ENCODE results near the gene LLGL2. TPM values are rescaled to one million over a fixed set of nuclear protein-coding genes. Genes with fewer than 3 reads are reported as not detected.

LLGL2 gene
- total and polyA plus RNA-seq, 3 experiments from 2014 or later = 17.1 to 39.5 (median 17.8) TPM

DNA sequence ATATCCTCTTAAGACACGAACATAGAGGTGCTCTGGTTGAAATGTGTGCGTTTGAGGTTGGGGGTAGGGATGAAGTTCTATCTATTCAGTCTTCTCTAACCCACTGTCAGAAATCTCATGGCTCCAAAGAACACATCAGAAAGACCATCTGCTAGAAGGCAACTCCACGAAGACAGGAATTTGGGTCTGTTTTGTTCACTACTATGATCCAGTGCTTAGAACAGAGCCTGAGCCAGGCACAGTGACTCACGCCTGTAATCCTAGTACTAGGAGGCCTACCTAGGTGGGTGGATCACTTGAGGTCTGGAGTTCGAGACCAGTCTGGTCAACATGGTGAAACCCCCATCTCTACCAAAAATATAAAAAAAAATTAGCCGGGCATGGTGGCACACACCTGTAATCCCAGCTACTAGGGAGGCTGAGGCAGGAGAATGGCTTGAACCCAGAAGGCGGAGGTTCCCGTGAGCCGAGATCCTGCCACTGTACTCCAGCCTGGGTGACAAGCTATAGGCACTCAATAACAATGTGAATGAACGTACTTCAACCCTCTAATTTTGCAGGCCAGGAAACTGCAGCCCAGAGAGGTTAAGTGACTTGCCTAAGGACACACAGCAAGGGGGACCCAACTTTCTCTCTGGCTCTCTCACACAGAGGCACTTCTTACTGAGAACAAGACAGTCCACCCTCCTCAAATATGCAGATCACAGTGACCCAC is 12.4 kb upstream of the LLGL2 start:
- Mint-ChIP-seq H3K4me3 (peak overlapping the region in 3 of 7 donors; percentile 52 to 62 (median 55)), H3K9me3 (no peaks in the 10 kb centered on the region), H3K27me3 (peaks cover 0 to 6% of the 10 kb centered on the region in 2 donors), H3K36me3 (peaks cover 0 to 6% (median 0%) of the 10 kb centered on the region in 3 donors), H3K4me1 (peaks cover 11 to 12% (median 12%) of the 10 kb centered on the region in 3 donors), H3K27ac (peak overlapping the region in 1 of 8 donors; percentile 33)
- peaks cover 11% of the 10 kb centered on the region for H3K4me1 ChIP-seq (ENCODE audit: insufficient read depth, low read length)
- ChIA-PET POLR2A (no interaction called here), CTCF (interaction anchor here (0.7 to 1.6 kb wide), 3 partner anchors 8 to 86 kb away, joined by 3 to 5 read pairs (median 3); no protein-coding TSS in a partner anchor)
- DNase-seq = no peak
- no peak overlapping the region for H3K4me3 ChIP-seq (ENCODE audit: low read length)
- no peak overlapping the region for H3K27ac ChIP-seq (ENCODE audit: low read depth, low read length)
- H3K27me3 ChIP-seq (ENCODE audit: insufficient read depth, low read length, poor library complexity, severe bottlenecking) = no peaks in the 10 kb centered on the region
- no peaks in the 10 kb centered on the region for H3K36me3 ChIP-seq (ENCODE audit: insufficient read depth, low read length)
- H3K9me3 ChIP-seq (ENCODE audit: low read length) = no peaks in the 10 kb centered on the region

DNA sequence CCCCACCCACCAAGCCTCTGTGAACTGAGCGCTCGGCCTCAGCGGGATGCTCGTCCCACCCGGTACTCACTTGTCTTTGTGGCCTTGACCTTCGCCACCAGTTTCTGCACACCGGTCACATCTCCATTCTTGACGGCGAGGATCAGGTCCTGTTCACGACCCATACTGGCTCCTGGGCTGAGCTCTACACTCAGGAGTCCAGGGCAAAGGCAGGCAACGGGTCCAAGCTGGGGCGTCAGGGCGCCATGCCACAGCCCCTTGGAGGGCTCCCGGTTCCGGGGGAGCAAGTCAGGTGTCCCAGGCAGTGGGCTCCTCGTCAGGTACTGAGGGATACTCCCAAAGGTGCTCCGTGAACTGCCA is 11.9 kb upstream of the LLGL2 start:
- H3K4me3 Mint-ChIP-seq = peak overlapping the region in 5 of 7 donors; percentile 39 to 82 (median 55)
- CTCF ChIA-PET = interaction anchor here (1.6 kb wide), 1 partner anchor 9 kb away, joined by 5 read pairs; no protein-coding TSS in a partner anchor

DNA sequence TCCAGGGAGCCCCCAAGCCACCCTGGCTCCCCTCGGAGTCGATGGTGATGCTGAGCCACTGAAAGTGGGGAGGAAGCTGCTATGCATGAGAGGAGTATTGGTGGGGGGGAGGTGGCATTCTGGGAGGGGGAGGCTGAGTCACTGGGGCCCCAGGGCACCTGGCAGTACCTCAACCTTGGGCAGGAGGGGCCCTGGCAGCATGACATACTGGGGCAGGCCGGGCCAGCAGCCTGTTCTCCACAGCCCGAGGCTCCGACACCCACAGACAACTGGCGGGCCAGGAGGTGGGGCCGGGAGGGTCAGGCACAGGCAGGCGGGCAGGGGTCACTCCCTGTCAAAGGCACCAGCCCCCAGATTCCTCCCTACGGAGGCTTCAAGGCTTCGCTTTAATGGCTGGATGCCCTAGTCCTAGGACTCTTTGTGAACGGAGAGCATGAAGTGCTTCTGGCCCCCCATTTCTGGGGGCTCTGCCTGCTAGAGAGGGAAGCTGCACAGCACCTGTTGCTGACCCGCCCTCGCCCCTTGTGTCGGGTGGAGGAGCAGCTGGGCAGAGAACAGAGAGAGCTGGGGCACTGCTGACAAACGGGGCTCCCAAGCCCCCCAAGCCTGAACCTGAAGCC is 11.1 kb upstream of the LLGL2 start:
- Histone ChIP-seq H3K27me3 (ENCODE audit: insufficient read depth, low read length, poor library complexity, severe bottlenecking) (no peaks in the 10 kb centered on the region), H3K4me1 (ENCODE audit: insufficient read depth, low read length) (peaks cover 24% of the 10 kb centered on the region), H3K9me3 (ENCODE audit: low read length) (no peaks in the 10 kb centered on the region), H3K36me3 (ENCODE audit: insufficient read depth, low read length) (no peaks in the 10 kb centered on the region), H3K4me3 (ENCODE audit: low read length) (no peak overlapping the region), H3K27ac (ENCODE audit: low read depth, low read length) (no peak overlapping the region)
- Mint-ChIP-seq H3K36me3 (peaks cover 3 to 18% (median 10%) of the 10 kb centered on the region in 3 donors), H3K9me3 (no peaks in the 10 kb centered on the region), H3K27ac (no peak overlapping the region), H3K4me3 (peak overlapping the region in 6 of 7 donors; percentile 26 to 82 (median 57)), H3K27me3 (peaks cover 0 to 3% of the 10 kb centered on the region in 2 donors), H3K4me1 (peaks cover 24 to 25% (median 25%) of the 10 kb centered on the region in 3 donors)
- CTCF ChIA-PET = interaction anchor here (0.7 to 1.6 kb wide), 2 partner anchors 9 to 10 kb away, joined by 3 to 5 read pairs; no protein-coding TSS in a partner anchor
- POLR2A ChIA-PET = interaction anchor here (0.5 to 0.6 kb wide), 3 partner anchors 21 to 641 kb away, joined by 3 read pairs; no protein-coding TSS in a partner anchor
- no peak for DNase-seq

More for the DNA sequence above, 11.9 kb upstream of the LLGL2 start:
- Histone ChIP-seq H3K4me1 (ENCODE audit: insufficient read depth, low read length) (peaks cover 16% of the 10 kb centered on the region), H3K27me3 (ENCODE audit: insufficient read depth, low read length, poor library complexity, severe bottlenecking) (no peaks in the 10 kb centered on the region), H3K9me3 (ENCODE audit: low read length) (no peaks in the 10 kb centered on the region), H3K36me3 (ENCODE audit: insufficient read depth, low read length) (no peaks in the 10 kb centered on the region), H3K4me3 (ENCODE audit: low read length) (no peak overlapping the region), H3K27ac (ENCODE audit: low read depth, low read length) (no peak overlapping the region)
- Mint-ChIP-seq H3K27ac (no peak overlapping the region), H3K27me3 (peaks cover 0 to 5% of the 10 kb centered on the region in 2 donors), H3K9me3 (no peaks in the 10 kb centered on the region), H3K36me3 (peaks cover 3 to 11% (median 3%) of the 10 kb centered on the region in 3 donors), H3K4me1 (peaks cover 17% of the 10 kb centered on the region in 3 donors)
- no peak for DNase-seq
- POLR2A ChIA-PET = no interaction called here

DNA sequence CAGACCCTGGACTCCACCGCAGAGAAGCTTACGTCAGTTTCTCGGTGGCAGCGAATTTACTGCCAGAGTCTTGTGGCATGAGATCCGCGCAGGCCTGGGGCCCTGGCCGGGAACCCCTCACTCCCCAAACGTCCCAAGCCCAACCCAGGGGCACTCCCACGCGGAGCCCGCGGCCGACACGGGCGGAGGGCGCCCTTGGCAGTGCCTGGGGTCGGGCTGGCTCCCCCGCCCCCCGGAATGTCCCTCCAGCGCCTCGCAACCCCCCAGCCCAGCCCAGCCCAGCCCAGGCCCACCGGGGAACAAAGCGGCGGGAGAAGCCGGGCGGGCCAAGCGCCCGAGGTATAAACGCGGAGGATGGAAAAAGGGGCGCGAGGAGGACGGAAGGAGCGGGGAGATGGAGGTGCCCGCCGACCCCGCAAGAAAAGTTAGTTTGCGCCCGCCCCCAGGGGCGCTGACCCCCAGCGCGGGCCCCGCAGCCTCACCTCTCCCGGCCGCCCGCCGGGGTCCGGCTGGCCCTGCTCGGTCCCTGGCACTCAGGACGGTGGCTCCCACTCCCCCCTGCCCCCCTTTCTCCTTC is 10.5 kb upstream of the LLGL2 start:
- Histone ChIP-seq H3K4me1 (ENCODE audit: insufficient read depth, low read length) (peaks cover 27% of the 10 kb centered on the region), H3K36me3 (ENCODE audit: insufficient read depth, low read length) (peaks cover 4% of the 10 kb centered on the region), H3K9me3 (ENCODE audit: low read length) (no peaks in the 10 kb centered on the region), H3K4me3 (ENCODE audit: low read length) (peak overlapping the region; percentile 88), H3K27me3 (ENCODE audit: insufficient read depth, low read length, poor library complexity, severe bottlenecking) (no peaks in the 10 kb centered on the region), H3K27ac (ENCODE audit: low read depth, low read length) (no peak overlapping the region)
- Mint-ChIP-seq H3K27ac (no peak overlapping the region), H3K9me3 (no peaks in the 10 kb centered on the region), H3K4me3 (peak overlapping the region in 6 of 7 donors; percentile 14 to 89 (median 52)), H3K27me3 (peaks cover 0 to 3% of the 10 kb centered on the region in 2 donors), H3K4me1 (peaks cover 27 to 29% (median 28%) of the 10 kb centered on the region in 3 donors), H3K36me3 (peaks cover 3 to 22% (median 10%) of the 10 kb centered on the region in 3 donors)
- DNase-seq = no peak
- ChIA-PET CTCF (interaction anchor here (0.7 to 1.6 kb wide), 2 partner anchors 8 to 11 kb away, joined by 3 to 5 read pairs; no protein-coding TSS in a partner anchor), POLR2A (interaction anchor here (0.5 to 0.6 kb wide), 3 partner anchors 20 to 642 kb away, joined by 3 read pairs; no protein-coding TSS in a partner anchor)

DNA sequence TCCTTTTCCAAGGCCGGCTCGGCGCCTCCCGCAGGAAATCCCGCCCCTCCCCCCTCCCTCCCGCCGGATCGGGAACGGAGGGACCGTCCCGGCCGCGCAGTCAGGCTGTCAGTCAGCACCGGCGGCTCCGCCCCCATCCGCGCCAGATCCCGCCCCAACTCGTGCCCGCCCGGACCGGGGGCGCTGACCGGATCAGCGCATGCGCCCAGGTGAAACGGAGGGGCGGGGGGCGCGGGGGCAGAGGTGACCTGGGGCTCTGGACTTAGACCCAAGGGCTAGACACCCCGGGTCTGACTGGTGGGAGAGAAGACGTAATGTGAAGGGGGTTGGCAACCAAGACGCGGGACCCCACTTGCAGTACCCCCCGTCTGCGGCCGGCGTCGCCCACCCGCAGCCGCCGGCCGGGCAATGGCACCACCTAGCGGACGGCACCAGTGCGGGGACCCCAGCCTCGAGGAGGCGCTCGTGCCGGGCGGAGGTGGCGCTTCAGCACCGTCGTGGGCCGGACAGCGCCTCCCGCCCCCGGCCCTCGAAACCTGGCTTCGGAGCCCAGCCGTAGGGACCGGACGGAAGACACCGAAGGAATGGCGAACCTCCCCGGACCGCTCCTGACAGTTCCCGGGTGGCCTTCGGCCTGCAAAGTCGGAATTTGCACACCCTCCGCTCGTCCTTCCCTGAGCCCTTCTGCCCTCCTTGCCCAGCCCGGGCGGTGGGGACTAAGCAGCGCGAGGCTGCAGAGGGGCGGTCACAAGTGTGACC is 9.8 kb upstream of the LLGL2 start, which contains the start of gene CASKIN2:
Gene CASKIN2 (minus strand): TSS at position 42 of the 759 bp plus-strand sequence. CDS start 1,733 bp downstream, outside the sequence.
- Histone ChIP-seq H3K4me3 (ENCODE audit: low read length) (peak within 1 kb of the TSS; percentile 88), H3K27me3 (ENCODE audit: insufficient read depth, low read length, poor library complexity, severe bottlenecking) (no peaks in the 10 kb centered on the region), H3K4me1 (ENCODE audit: insufficient read depth, low read length) (peaks cover 28% of the 10 kb centered on the region), H3K36me3 (ENCODE audit: insufficient read depth, low read length) (peaks cover 7% of the 10 kb centered on the region), H3K9me3 (ENCODE audit: low read length) (no peaks in the 10 kb centered on the region), H3K27ac (ENCODE audit: low read depth, low read length) (no peak within 1 kb of the TSS)
- H3K27ac Mint-ChIP-seq = peak within 1 kb of the TSS in 3 of 8 donors; percentile 42 to 64 (median 62)
- peak within 1 kb of the TSS; percentile 67 to 91 (median 81) for H3K4me3 Mint-ChIP-seq
- peaks cover 3 to 23% (median 10%) of the 10 kb centered on the region in 3 donors for H3K36me3 Mint-ChIP-seq
- H3K9me3 Mint-ChIP-seq = no peaks in the 10 kb centered on the region
- peak; percentile 70 to 83 (median 74) for DNase-seq
- POLR2A ChIA-PET = interaction anchor here (1.0 to 3.1 kb wide), 9 partner anchors 10 to 1211 kb away, joined by 3 to 44 read pairs (median 8); partner anchors contain the start of genes GRB2, JMJD6, LLGL2 and METTL23
- H3K4me1 Mint-ChIP-seq = peaks cover 27 to 29% (median 28%) of the 10 kb centered on the region in 3 donors
- CTCF ChIA-PET = interaction anchor here (0.7 to 2.4 kb wide), 19 partner anchors 9 to 179 kb away, joined by 3 to 18 read pairs (median 5); partner anchors contain the start of genes LLGL2, MYO15B, SMIM5 and TMEM94
- H3K27me3 Mint-ChIP-seq = peaks cover 0 to 3% of the 10 kb centered on the region in 2 donors

DNA sequence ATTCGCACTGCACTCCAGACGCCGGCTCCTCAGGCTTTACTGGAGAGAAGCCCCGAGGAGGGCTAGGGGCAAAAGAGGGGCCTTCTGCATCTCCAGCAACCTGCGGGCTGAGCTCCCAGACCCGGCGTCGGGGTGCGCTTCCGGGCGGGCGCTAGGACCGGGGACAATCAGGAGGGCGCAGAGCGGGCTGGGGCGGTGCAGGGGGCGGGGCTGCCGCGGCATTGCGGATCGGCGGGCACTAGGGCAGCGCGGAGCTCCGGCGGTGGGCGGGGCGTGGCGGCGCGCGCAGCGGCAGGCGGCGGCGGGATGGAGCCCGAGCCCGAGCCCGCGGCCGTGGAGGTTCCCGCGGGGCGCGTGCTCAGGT is 9.3 kb upstream of the LLGL2 start, which contains the start of gene TSEN54:
Gene TSEN54 (plus strand): TSS at position 274 of the 364 bp plus-strand sequence. CDS start 33 bp downstream, at position 307.
- CTCF ChIA-PET = interaction anchor here (0.7 to 2.4 kb wide), 20 partner anchors 9 to 227 kb away, joined by 3 to 18 read pairs (median 4); partner anchors contain the start of genes LLGL2, MYO15B, SLC25A19 and SMIM5
- H3K9me3 Mint-ChIP-seq = no peaks in the 10 kb centered on the region

More for the DNA sequence above, 9.3 kb upstream of the LLGL2 start, which contains the start of gene TSEN54:
- Histone ChIP-seq H3K27me3 (ENCODE audit: insufficient read depth, low read length, poor library complexity, severe bottlenecking) (no peaks in the 10 kb centered on the region), H3K4me3 (ENCODE audit: low read length) (peak within 1 kb of the TSS; percentile 88), H3K36me3 (ENCODE audit: insufficient read depth, low read length) (peaks cover 7% of the 10 kb centered on the region), H3K27ac (ENCODE audit: low read depth, low read length) (peak within 1 kb of the TSS; percentile 53), H3K9me3 (ENCODE audit: low read length) (no peaks in the 10 kb centered on the region), H3K4me1 (ENCODE audit: insufficient read depth, low read length) (peaks cover 28% of the 10 kb centered on the region)
- H3K4me3 Mint-ChIP-seq = peak within 1 kb of the TSS; percentile 79 to 92 (median 86)
- H3K27ac Mint-ChIP-seq = peak within 1 kb of the TSS; percentile 88 to 99 (median 98)
- POLR2A ChIA-PET = interaction anchor here (0.6 to 3.1 kb wide), 11 partner anchors 10 to 1210 kb away, joined by 3 to 44 read pairs (median 8); partner anchors contain the start of genes GRB2, JMJD6, LLGL2 and METTL23
- H3K4me1 Mint-ChIP-seq = peaks cover 27 to 29% (median 28%) of the 10 kb centered on the region in 3 donors
- peaks cover 0 to 3% of the 10 kb centered on the region in 2 donors for H3K27me3 Mint-ChIP-seq
- H3K36me3 Mint-ChIP-seq = peaks cover 3 to 28% (median 10%) of the 10 kb centered on the region in 3 donors
- DNase-seq = peak; percentile 92 to 96 (median 93)

Data from CD8-positive, alpha-beta memory T cell (primary cell).